Duodenal mucosa (tissue), 2 donors: ENCODE data around the gene ORAI1.
"Not testable (repeated sequence)": the region's sequence is repeated elsewhere in the genome, so short reads cannot be mapped to it uniquely, and the experiment has no call there.

Source experiments
- H3K27ac ChIP-seq: one replicate; pipeline ENCODE4 v1.7.0; 2013; ENCODE audit warnings: low read depth, low read length
- H3K27me3 ChIP-seq, 2 donors: one replicate each; pipeline ENCODE4 v1.7.0; 2013; ENCODE audit warnings: low read length in 2 of 2, control low read depth in 1 of 2; ENCODE audit not compliant: insufficient read depth in 2 of 2, control insufficient read depth in 1 of 2
- H3K36me3 ChIP-seq, 2 donors: one replicate each; pipeline ENCODE4 v1.7.0; 2013; ENCODE audit warnings: low read length in 2 of 2, control low read depth in 1 of 2; ENCODE audit not compliant: insufficient read depth in 2 of 2, control insufficient read depth in 1 of 2
- H3K4me1 ChIP-seq, 2 donors: one replicate each; pipeline ENCODE4 v1.7.0; 2013; ENCODE audit warnings: low read length in 2 of 2, control low read depth in 1 of 2; ENCODE audit not compliant: insufficient read depth in 2 of 2, control insufficient read depth in 1 of 2
- H3K4me3 ChIP-seq, 2 donors: one replicate each; pipeline ENCODE4 v1.7.0; 2013; ENCODE audit warnings: low read length in 2 of 2, low read depth in 1 of 2
- H3K9ac ChIP-seq, 2 donors: one replicate each; pipeline ENCODE4 v1.7.0; 2013; ENCODE audit warnings: low read length in 2 of 2, low read depth in 1 of 2
- H3K9me3 ChIP-seq, 2 donors: one replicate each; pipeline ENCODE4 v1.7.0; 2013; ENCODE audit warnings: low read length in 2 of 2, control low read depth in 1 of 2; ENCODE audit not compliant: control insufficient read depth in 1 of 2

The ORAI1 gene

GRCh38 chr12:121628536-121628935, 2.2 kb downstream of the ORAI1 start:
- Histone ChIP-seq H3K4me1 (peaks cover 54 to 60% of the 10 kb centered on the region in 2 donors), H3K36me3 (peaks cover 6 to 7% of the 10 kb centered on the region in 2 donors), H3K27me3 (no peaks in the 10 kb centered on the region), H3K9ac (peak overlapping the region; percentile 87 to 93), H3K27ac (peak overlapping the region; percentile 92), H3K9me3 (no peaks in the 10 kb centered on the region), H3K4me3 (peak overlapping the region; percentile 83 to 88)

- Histone ChIP-seq H3K9me3 (no peaks in the 10 kb centered on the region), H3K36me3 (peaks cover 6 to 13% of the 10 kb centered on the region in 2 donors), H3K9ac (no peak overlapping the region), H3K27me3 (no peaks in the 10 kb centered on the region), H3K27ac (no peak overlapping the region), H3K4me3 (no peak overlapping the region), H3K4me1 (peaks cover 45 to 51% of the 10 kb centered on the region in 2 donors)
These were observed 4.5 kb downstream of the ORAI1 start for GRCh38 chr12:121630791-121631355.

- Histone ChIP-seq H3K9me3 (no peaks in the 10 kb centered on the region), H3K36me3 (peaks cover 6 to 13% of the 10 kb centered on the region in 2 donors), H3K4me3 (peak overlapping the region; percentile 29 to 36), H3K9ac (peak overlapping the region in 1 of 2 donors; percentile 6), H3K4me1 (peaks cover 44 to 51% of the 10 kb centered on the region in 2 donors), H3K27ac (peak overlapping the region; percentile 25), H3K27me3 (no peaks in the 10 kb centered on the region)
These were observed 6.0 kb downstream of the ORAI1 start for GRCh38 chr12:121632069-121632970.

- H3K4me3 ChIP-seq, H3K27ac ChIP-seq, H3K9ac ChIP-seq, H3K27me3 ChIP-seq, H3K9me3 ChIP-seq: not testable (repeated sequence)
- H3K4me1 ChIP-seq = peaks cover 42 to 46% of the 10 kb centered on the region in 2 donors
- peaks cover 6 to 13% of the 10 kb centered on the region in 2 donors for H3K36me3 ChIP-seq
These were observed 7.5 kb downstream of the ORAI1 start for GRCh38 chr12:121633833-121634196.

GRCh38 chr12:121634836-121635235, 8.5 kb downstream of the ORAI1 start:
- H3K9me3 ChIP-seq = no peaks in the 10 kb centered on the region
- H3K27ac ChIP-seq = no peak overlapping the region
- H3K27me3 ChIP-seq = no peaks in the 10 kb centered on the region
- H3K4me3 ChIP-seq = no peak overlapping the region
- H3K9ac ChIP-seq = no peak overlapping the region
- H3K36me3 ChIP-seq = peaks cover 6 to 13% of the 10 kb centered on the region in 2 donors
- H3K4me1 ChIP-seq = peaks cover 34 to 36% of the 10 kb centered on the region in 2 donors

- Histone ChIP-seq H3K27me3 (no peaks in the 10 kb centered on the region), H3K4me1 (peaks cover 17 to 21% of the 10 kb centered on the region in 2 donors), H3K4me3 (peak overlapping the region in 1 of 2 donors; percentile 22), H3K9ac (peak overlapping the region; percentile 9 to 33), H3K9me3 (no peaks in the 10 kb centered on the region), H3K27ac (no peak overlapping the region), H3K36me3 (peaks cover 5 to 24% of the 10 kb centered on the region in 2 donors)
These were observed 11.0 kb downstream of the ORAI1 start for GRCh38 chr12:121637231-121637914.

GRCh38 chr12:121638298-121639202, 12.2 kb downstream of the ORAI1 start:
- no peaks in the 10 kb centered on the region for H3K27me3 ChIP-seq
- peaks cover 7 to 11% of the 10 kb centered on the region in 2 donors for H3K4me1 ChIP-seq
- H3K36me3 ChIP-seq = peaks cover 5 to 21% of the 10 kb centered on the region in 2 donors
- no peak overlapping the region for H3K4me3 ChIP-seq
- H3K9me3 ChIP-seq = no peaks in the 10 kb centered on the region
- no peak overlapping the region for H3K9ac ChIP-seq
- no peak overlapping the region for H3K27ac ChIP-seq

- no peak overlapping the region for H3K27ac ChIP-seq
These were observed 15.0 kb downstream of the ORAI1 start for GRCh38 chr12:121641343-121641630.

GRCh38 chr12:121648458-121649028, 22.2 kb downstream of the ORAI1 start:
- no peaks in the 10 kb centered on the region for H3K27me3 ChIP-seq
- no peak overlapping the region for H3K4me3 ChIP-seq
- peaks cover 0 to 2% of the 10 kb centered on the region in 2 donors for H3K36me3 ChIP-seq
- H3K9ac ChIP-seq = no peak overlapping the region
- no peaks in the 10 kb centered on the region for H3K4me1 ChIP-seq
- no peaks in the 10 kb centered on the region for H3K9me3 ChIP-seq
- H3K27ac ChIP-seq = no peak overlapping the region

More at GRCh38 chr12:121641343-121641630, 15.0 kb downstream of the ORAI1 start:
- Histone ChIP-seq H3K36me3 (peaks cover 5 to 16% of the 10 kb centered on the region in 2 donors), H3K27me3 (no peaks in the 10 kb centered on the region), H3K4me1 (peaks cover 7 to 11% of the 10 kb centered on the region in 2 donors), H3K9me3 (no peaks in the 10 kb centered on the region), H3K9ac (no peak overlapping the region), H3K4me3 (no peak overlapping the region)
